ENCODE data around the gene KCTD16.

Gene KCTD16

GRCh38 chr5:144135113-144135762, 35.4 kb upstream of the KCTD16 start:
- DNase-seq: no peak
- H3K4me3 ChIP-seq (ENCODE audit: low read depth, low read length): no peak overlapping the region
- no peak for TF ChIP-seq CTCF (IDR thresholded peaks at IDR 0.05; ENCODE audit: low read depth, low read length, missing control alignments)
- H3K36me3 ChIP-seq (replicated peaks): no peaks in the 10 kb centered on the region
- no peak overlapping the region for H3K27ac ChIP-seq
- in situ Hi-C loops (cut with HindIII; ENCODE audit: low pct_ligation_motif_present, low sequenced_read_pairs): no loop called here
- H3K27me3 ChIP-seq (replicated peaks): no peaks in the 10 kb centered on the region

DNA sequence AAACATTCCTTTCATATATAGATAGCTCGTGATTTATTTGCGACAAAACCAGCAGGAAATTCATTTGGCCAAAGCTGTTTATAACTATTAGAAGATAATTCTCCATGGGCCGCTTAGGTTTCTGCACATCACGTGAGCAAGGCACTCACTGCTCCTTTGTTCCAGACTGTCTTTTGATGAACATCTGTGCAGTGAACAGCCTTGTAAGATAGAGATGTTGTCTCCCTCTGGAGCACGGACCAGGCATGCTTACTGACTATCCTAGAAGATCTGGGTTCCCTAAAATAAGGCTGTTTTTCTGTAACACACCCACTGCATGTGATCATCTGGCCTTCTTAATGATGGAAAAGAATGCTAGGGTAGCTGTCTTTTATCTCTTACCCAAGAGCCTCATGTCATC, 31.1 kb upstream of the KCTD16 start:
- peak; percentile 31 for DNase-seq
- TF ChIP-seq CTCF (IDR thresholded peaks at IDR 0.05; ENCODE audit: low read depth, low read length, missing control alignments): peak; percentile 45
- in situ Hi-C loops (cut with HindIII; ENCODE audit: low pct_ligation_motif_present, low sequenced_read_pairs): no loop called here
- H3K27ac ChIP-seq: no peak overlapping the region
- no peak overlapping the region for H3K4me3 ChIP-seq (ENCODE audit: low read depth, low read length)
- H3K27me3 ChIP-seq (replicated peaks): no peaks in the 10 kb centered on the region
- no peaks in the 10 kb centered on the region for H3K36me3 ChIP-seq (replicated peaks)

GRCh38 chr5:144141585-144141984, 29.1 kb upstream of the KCTD16 start:
- Histone ChIP-seq H3K27ac (no peak overlapping the region), H3K4me3 (ENCODE audit: low read depth, low read length) (no peak overlapping the region), H3K36me3 (replicated peaks) (no peaks in the 10 kb centered on the region), H3K27me3 (replicated peaks) (no peaks in the 10 kb centered on the region)
- in situ Hi-C loops (cut with HindIII; ENCODE audit: low pct_ligation_motif_present, low sequenced_read_pairs): no loop called here
- TF ChIP-seq CTCF (IDR thresholded peaks at IDR 0.05; ENCODE audit: low read depth, low read length, missing control alignments): no peak
- DNase-seq: no peak

DNA sequence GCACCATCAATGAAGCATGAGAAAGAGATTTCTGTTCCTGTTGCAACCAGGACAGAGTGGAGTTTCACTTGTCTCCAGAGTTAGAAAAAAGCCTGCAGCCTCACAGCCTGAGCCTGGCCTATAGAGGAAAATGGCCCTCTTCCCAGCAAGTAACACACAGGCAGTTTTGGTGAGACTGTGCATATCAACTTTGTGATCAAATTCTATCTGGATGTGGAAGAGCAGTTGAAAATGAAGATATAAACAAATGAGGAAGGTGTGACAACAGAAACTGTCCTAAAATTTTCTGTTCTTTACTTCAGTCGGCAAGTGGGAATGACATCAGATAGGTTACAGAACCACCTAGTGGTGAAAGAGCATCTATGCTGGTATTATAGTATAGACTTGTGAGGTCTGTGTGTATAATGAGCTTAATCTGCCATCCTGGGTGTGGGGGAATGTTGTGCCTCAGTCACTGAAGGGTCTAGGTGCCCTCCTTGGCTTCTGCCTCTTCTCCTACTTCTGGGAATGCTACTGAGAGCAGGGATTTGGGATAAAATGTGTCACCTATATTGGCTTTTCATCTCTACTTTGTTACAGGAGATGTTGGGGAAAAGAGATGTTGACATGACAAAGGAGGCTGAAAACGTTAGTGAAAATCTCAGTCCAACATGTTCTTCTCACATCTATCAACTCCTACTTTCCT, 28.4 kb upstream of the KCTD16 start:
- DNase-seq: peak; percentile 22

GRCh38 chr5:144142824-144143162, 27.9 kb upstream of the KCTD16 start:
- no peak for DNase-seq
- Histone ChIP-seq H3K36me3 (replicated peaks) (no peaks in the 10 kb centered on the region), H3K27ac (no peak overlapping the region), H3K27me3 (replicated peaks) (no peaks in the 10 kb centered on the region), H3K4me3 (ENCODE audit: low read depth, low read length) (no peak overlapping the region)
- no peak for TF ChIP-seq CTCF (IDR thresholded peaks at IDR 0.05; ENCODE audit: low read depth, low read length, missing control alignments)
- in situ Hi-C loops (cut with HindIII; ENCODE audit: low pct_ligation_motif_present, low sequenced_read_pairs): no loop called here

More for the DNA sequence above, 28.4 kb upstream of the KCTD16 start:
- TF ChIP-seq CTCF (IDR thresholded peaks at IDR 0.05; ENCODE audit: low read depth, low read length, missing control alignments): peak; percentile 67
- in situ Hi-C loops (cut with HindIII; ENCODE audit: low pct_ligation_motif_present, low sequenced_read_pairs): no loop called here
- Histone ChIP-seq H3K27me3 (replicated peaks) (no peaks in the 10 kb centered on the region), H3K4me3 (ENCODE audit: low read depth, low read length) (no peak overlapping the region), H3K36me3 (replicated peaks) (no peaks in the 10 kb centered on the region), H3K27ac (no peak overlapping the region)

Measured in brain microvascular endothelial cell (primary cell).